ENCODE measurements around the gene TBC1D2.

- TF ChIP-seq ETV6 (CRISPR knock-in tag; conservative IDR thresholded peaks at IDR 0.05): no peak
- no peak for TF ChIP-seq ZNF687 (CRISPR knock-in tag; IDR thresholded peaks at IDR 0.05)
Observed at GRCh38 chr9:98159301-98159700, 96.1 kb downstream of the TBC1D2 start.

All from HepG2 (cell line).